GM19328 (cell line): ENCODE results near the gene TGFBI.

Experiments used
- ATAC-seq: cut with Tn5 transposase; IDR thresholded peaks from one replicate; pipeline ENCODE4 v1.9.1; 2021; ENCODE audit warnings: mild to moderate bottlenecking, moderate library complexity; ENCODE audit not compliant: unreplicated experiment

The TGFBI gene

DNA sequence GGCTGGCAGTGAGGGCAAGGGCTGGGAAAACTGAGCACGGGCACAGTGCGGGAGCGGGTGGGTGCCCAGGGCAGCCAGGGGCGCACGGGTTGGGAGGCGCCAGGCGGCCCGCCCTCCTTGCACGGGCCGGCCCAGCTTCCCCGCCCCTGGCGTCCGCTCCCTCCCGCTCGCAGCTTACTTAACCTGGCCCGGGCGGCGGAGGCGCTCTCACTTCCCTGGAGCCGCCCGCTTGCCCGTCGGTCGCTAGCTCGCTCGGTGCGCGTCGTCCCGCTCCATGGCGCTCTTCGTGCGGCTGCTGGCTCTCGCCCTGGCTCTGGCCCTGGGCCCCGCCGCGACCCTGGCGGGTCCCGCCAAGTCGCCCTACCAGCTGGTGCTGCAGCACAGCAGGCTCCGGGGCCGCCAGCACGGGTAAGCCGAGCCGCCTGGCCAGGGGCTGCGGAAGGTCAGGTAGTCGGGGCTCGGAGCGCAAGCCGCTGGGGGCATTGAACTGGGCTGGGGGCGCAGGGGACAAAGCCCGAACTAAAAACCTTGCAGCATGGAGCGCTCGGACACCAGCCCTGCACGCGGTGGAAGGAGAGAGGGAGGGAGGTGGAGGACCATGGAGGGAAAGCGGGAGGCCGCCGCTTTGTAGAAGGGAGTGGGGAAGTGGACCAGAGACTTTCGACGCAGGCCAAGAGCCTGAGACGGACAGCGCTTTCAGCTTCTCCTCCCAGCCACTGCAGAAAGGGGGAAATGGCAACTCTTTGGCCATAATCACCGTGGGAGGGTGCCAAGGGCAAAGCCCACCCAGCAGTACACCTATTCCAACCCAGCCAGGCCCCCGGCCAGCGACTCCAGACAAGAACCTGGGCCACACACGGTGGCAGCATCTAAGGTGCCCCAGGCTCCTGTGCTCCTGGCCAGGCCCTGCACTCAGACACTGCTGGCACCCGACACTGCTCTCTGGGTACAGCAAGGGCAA lies at the start of gene TGFBI:
Gene TGFBI (plus strand): TSS at position 207 of the 961 bp plus-strand sequence. CDS start 68 bp downstream, at position 275.
- no peak for ATAC-seq

DNA sequence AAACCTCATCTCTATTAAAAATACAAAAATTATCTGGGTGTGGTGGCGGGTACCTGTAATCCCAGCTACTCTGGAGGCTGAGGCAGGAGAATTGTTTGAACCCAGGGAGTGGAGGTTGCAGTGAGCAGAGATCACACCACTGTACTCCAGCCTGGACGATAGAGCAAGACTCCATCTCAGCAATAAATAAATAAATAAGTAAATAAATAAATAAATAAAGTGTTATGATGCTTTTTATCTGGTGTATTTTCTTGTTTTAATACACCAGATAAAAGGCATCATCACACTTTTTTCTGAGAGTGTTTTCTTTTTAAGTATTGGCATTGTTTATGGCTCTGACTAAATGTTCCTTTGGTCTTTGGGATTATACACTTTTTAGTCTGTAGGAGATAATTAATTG lies 49.8 kb upstream of the TGFBI start:
- no peak for ATAC-seq

DNA sequence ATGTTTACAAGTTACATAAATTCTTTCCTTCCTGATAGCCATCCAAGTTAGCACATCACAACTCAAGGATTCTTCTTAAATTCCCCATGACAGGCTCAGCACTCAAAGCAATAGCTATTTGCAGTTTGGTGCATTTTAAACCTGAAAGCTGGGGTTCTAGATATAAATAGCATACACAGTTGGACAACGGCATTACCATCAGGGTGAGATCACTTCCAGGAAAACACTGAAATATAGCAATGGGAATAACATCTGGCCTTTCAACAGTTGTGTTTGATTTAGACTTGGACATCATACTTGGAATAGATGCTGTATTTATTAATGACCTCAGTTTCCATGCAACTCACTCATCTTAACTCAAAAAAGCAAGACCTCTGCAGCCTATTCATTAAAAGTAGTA lies 49.3 kb upstream of the TGFBI start:
- ATAC-seq = no peak

DNA sequence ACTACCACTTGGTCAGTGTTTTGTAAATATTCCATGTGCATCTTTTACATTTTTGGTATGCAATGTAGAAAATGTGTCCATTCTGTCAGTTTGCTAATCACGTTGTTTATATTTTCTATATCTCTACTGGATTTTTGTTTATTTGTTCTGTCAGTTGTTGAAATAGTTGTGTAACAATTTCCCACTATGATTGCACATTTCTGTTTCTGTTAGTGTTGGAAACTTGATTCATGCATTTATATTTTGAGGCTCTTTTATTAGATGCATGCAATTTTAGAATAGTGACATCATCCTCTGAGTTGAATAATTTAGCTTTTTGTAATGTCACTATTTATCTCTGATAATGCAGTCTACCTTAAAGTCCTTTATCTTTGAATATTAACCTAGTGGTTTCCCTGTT lies 48.2 kb upstream of the TGFBI start:
- ATAC-seq = no peak

DNA sequence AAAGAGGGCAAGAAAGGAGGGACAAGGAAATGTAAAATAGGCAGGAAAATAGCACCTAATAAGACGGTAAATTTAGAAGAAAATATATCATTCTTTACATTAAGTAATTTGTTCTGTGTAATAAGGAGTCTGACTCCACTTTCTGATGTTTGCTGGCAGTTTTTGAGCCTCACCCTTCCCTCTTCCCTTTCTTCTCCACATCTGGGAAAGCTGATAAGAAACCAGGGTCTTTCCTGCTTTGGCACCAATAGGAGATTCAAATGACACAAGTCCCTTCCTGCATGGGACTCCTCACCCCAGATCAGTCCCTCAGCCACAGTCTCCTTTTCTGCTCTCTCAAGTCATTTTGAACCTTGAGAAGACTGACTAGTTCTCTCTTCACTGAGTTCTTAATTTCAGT lies 42.8 kb upstream of the TGFBI start:
- ATAC-seq = no peak

DNA sequence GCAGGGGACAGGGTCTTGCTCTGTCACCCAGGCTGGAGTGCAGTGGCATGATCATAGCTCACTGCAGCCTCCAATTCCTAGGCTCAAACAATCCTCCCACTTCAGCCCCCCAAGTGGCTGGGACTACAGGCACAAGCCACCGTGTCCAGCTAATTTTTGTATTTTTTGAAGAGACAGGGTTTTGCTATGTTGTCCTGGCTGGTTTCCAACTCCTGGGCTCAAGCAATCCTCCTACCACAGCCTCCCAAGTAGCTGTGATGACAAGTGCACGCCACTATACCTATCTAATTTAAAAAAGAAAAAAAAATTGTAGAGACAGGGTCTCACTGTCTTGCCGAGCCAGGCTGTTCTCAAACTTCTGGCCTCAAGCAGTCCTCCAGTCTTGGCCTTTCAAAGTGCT lies 42.4 kb upstream of the TGFBI start:
- ATAC-seq = no peak

DNA sequence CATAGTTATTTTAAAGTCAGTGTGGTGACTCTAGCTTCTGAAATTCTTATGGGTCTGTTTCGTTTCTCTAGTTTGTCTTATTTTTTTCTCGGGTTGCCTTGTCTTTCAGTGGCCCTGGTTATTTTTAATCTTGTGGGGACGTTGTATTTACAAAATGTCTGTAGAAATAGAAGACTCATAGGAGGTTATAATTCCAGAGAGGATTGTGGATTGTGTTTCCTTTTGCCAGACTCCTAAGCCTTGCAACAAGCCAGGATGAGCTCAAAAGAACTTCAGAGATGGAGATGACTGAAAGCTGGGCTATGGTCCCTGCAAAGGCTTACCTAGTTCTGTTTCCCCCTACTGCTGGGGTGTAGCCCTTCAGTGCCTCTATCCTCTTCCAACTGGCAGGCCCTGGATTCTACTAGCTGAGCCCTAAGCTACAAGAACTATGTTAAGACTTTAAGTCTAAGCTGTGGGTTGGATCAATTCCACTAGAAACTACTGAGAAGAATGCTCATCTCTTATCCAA lies 41.8 kb upstream of the TGFBI start:
- ATAC-seq = no peak

DNA sequence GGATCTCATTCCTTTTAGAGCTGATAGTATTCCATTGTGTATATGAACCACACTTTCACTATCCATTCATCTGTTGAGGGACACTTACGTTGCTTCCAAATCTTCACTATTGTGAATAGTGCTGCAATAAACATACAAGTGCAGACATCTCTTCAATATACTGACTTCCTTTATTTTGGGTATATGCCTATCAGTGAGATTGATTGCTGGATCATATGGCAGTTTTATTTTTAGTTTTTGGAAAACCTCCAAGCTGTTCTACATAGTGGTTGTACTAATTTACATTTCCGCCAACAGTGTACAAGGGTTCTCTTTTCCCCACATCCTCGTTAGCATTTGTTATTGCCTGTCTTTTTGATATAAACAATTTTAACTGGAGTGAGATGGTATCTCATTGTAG lies 40.2 kb upstream of the TGFBI start:
- ATAC-seq = no peak

DNA sequence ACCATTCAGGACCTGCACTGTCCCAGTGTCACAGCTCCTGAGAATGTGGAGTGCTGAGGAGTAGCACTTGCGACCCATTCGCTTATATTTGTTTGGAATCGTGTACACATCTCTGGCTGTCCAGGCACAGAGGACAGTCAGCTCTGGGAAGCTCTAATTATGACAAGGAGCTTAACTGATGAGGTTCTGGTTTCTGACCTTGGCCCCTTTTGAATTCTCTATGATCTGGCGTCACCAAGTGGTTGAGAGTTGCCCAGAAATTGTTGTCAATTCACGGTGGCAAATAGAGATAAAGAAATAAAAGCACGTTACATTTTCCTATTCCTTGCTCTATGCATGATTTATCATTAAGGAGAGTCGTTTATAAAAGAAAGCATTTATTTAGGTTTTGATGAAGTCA lies 39.1 kb upstream of the TGFBI start:
- no peak for ATAC-seq

DNA sequence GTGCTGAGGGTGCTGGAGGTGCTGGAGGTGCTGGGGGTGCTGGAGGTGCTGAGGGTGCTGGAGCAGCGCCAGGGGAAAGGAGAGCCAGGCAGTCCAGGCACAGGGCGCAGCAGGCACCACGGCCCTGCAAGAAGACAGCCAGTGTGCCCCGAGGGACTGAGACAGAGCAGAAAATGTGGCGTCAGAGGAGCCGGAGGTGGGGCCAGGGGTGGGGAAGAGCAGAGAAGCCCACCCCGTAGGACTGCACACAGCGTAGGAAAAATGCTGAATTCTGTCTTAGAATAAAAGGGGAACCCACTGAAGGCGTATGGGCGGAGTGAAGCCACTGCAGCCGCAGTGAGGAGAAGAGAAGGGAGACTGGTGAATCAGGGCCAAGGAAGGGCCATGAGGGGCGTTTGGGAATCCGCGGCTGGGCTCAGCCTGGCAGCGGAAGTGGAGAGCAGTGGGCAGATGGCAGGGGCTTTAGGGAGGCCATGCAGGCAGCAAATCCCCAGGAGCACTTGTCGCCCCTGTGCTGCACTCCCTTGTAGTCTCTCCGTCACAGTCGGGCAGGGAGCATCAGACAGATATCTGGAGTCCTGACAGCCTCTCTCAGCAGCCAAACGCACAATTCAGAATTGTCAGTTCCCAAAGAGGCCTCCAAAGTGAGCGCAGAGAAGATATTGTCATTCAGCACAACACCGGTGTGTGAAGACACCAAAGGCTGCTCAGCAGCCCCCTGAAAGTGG lies 38.1 kb upstream of the TGFBI start:
- ATAC-seq = no peak

DNA sequence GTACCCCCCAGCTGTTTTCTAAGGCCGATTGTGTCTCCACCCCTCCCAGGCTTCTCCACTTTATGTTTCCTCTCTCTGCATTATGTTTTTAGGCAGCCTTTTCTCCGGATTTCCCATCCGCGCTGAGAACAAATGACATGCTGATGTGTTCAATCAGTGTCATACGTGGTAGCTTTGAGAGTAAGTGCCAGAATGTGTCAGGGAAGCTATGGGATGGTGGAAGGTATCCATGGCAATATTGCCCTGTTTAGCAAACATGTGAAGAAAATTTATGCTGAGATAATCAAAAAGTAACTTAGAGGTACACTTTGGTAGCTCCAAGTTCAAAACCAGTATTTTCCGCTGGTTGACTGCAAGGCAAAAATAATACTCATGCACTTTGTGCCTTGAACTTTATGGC lies 37.4 kb upstream of the TGFBI start:
- ATAC-seq = no peak

DNA sequence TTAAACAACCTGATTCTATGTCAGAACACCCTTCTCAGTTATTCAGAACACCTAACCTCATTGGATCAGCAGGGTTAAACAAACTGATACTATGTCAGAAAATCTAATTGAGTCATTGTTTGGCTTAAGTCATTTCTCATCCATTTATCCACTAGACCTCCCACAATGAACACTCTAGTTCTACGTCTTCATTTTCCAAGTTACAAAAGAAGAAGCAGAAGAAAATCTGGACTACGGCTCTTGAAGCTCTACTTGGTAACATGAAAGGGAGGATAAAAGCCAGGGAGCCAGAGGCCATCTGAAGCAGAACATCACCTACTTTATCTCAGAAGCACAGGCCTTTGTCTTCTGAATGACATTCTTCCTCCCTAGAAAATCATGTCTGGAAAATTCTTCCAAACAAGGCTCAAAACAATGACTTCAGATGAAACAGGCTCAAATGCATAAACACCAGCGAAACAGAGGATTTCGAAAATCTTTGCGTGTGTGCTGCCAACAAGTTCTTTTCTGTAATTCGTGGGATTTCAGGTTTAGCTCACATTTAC lies 35.4 kb upstream of the TGFBI start:
- ATAC-seq = no peak

DNA sequence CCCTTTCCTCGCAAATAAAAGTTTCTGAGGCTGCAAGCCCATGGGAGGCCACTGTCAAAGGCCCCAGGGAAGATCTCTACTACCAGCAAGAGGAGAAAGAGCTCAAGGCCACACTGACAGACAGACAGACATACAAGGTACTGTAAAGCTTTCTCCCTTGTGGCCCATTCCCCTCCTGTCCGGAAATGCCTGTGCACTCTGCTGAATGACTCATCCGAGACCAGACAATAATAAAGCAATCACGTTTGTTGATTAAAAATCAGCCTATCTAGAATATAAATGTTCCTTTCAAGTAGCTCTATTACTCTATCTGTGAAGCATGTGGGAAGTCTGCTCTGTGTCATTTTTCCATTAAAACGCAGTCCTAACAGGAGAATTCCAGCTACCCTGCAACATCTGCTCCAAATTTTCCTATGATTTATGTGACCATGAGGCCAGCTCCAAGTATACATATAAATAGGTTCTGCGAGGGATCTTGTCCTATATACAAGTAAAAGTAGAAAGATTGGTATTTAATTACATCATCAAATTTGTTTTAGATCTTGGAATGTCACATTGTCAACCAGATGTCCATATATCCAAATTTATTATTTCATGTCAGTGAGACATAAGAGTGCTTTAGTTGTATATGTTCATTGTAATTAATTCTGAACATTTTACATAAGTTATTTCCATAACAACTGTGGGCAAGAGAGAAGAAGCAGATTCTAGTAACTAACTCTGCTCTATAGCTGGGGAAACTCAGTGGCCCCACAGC lies 34.7 kb upstream of the TGFBI start:
- no peak for ATAC-seq

DNA sequence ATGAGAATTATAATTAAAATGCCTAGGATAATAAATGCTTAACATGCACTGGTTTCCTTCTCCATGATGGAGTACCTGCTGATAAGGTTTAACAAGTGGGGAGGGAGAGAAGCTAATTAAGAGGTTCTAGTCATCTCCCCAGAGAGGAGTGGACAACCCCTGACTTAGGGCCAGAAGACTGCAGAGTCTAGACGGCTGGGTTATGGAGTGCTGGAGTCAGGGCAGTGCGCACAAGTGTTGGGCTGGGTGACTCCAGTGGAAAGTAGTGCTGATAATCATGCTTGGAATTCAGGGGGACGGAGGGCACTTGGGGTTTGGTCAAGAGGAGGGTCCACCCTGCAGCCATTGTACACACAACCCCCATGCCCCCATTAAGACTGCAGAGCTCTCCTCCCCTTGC lies 32.8 kb upstream of the TGFBI start:
- ATAC-seq = no peak

DNA sequence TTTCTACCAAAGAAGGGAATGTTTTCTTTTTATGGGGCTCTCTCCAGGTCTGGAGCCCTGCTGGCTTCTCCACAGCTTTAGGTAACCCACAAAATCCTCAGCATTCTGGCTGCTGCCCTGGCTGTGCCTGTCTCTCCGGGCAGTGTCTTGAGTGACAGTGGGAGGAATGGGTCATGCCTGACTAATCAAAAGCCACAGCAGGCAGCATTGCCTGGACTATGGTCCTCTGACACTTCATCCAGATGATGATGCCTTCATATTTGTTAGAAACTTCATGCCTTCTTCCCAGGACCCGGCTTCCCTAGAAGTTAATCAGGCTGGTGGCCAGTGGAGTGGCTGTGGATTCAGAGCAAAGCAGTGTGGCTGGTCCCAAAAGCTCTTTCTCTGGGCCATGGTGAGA lies 32.2 kb upstream of the TGFBI start:
- ATAC-seq = no peak

DNA sequence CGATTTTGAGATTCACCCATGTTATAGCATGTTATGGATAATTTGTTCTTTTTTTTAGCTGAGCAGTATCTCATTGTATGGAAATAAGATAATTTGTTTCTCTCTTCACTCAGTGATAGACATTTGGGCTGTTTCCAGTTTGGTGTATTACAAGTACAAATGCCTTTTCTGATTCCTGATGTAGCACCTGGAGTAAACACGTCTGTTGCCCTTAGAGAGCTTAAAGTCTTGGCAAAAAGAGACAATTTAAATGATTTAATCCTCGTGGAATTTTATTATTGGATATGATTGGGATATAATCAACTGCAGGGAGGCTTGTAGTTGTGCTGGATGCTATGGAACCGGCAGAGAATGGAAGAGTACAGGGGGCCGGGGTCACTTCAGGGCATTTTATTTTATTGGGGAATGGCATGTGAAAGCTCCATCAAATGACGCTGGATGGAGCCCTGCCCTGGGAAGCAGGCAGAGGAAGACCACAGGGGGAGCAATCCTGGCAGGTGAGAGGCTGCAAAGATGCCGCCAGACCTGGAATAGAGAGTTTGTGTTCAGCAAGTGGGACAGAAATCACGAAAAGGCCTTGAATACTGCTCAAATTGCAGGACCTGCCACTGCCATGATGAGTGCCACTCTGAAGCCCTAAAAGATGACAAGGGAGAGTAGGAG lies 31.0 kb upstream of the TGFBI start:
- no peak for ATAC-seq

DNA sequence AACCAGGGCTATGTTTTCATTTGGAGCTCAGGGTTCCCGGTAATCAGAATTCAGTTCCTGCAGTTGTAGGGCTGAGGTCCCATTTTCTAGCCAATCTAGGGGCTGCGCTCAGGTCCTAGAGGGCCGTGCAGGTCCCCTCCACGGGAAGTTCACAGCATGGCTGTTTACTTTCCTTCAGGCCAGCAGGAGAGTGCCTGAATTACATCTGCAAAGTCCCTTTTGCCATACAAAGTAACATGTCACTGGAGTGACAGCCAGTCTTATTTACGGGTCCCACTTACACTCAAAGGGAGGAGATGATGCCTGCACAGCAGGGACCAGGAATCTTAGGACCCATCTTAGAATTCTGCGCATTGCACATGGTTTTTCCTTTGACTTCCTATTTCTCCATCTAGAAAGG lies 29.9 kb upstream of the TGFBI start:
- ATAC-seq = no peak

DNA sequence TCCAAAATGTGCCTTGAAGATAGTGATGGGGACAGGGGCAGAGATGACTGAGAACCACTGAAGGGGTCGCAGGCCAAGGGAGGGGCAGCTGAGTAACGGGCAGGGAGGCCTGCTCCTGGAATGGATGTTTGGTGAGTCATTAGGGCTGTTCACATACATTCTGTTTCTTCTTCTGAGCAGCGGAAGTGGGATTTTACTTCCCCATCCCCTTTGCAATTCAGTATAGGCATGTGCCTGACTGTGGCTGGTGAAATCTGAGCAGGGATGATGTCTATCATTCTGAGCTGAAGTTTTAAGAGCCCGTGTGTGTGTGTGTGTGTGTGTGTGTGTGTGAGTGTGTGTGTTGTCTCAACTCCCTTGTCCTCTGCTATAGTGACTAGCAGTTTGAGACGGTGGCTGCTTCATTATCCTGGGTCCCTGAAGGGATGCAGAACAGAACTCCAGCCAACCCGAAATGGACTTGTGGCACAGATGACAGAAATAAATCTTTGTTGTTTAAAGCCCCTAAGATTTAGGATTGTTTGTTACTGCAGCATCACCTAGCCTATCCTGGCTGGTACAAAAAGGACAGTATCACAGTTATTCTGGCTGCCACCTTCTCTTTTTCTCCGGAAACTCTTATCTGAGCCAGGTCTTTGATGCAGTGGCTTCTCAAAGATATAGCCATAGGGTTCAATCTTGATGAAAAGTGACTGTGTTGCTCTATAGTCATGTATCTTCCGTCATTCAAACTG lies 29.2 kb upstream of the TGFBI start:
- ATAC-seq = no peak

DNA sequence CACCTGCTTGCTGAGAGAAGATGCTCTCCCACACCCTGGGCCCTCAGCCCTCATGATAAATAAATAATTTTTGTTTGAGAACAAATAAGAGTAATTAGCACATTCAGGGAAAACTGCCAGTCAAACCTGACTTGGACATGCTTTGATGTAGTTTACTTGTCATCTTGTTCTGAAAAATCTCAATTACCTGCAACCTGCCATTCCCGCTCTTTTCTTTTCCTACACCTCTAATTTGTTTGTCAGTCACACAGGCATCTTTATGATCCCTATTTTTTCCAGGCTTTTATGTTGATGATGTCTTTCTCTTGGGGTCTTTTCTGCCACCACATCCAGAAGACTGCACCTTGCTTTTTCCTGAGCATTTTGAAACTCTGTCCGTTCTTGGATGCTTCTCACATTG lies 28.6 kb upstream of the TGFBI start:
- ATAC-seq = no peak

DNA sequence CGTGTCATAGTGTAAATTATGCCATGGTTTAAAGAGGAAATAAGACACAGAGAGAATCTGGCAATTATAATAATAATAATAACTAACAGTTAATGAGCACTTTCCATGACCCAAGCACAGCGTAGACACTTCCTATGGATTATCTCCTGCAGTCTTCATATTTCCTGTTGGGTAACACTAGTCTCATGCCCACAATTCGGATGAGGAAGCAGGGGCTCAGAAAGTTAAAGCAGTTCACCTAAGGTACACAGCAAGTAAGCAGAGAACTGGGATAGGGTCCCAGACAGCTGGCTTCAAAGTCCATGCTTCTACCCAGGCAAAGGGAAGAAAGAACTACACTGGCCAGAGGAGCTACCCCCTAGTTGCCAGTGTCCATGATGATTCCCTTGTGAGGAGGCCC lies 27.9 kb upstream of the TGFBI start:
- no peak for ATAC-seq
